GM10266 (cell line): Measurements from ENCODE around the gene RNF125.
"Not testable (repeated sequence)": the region's sequence is repeated elsewhere in the genome, so short reads cannot be mapped to it uniquely, and the experiment has no call there.

ENCODE experiments used
- DNase-seq: peaks from one replicate; pipeline ENCODE4 v3.0.0; 2012; ENCODE audit errors: extremely low spot score
- TF ChIP-seq, protein P1 (sequence below): IDR thresholded peaks from 2 replicates; pipeline ENCODE4 v1.5.1; 2012; ENCODE audit warnings: mild to moderate bottlenecking, low read depth; ENCODE audit not compliant: control insufficient read depth, insufficient read depth; ENCODE audit errors: missing control alignments

Gene RNF125

DNA sequence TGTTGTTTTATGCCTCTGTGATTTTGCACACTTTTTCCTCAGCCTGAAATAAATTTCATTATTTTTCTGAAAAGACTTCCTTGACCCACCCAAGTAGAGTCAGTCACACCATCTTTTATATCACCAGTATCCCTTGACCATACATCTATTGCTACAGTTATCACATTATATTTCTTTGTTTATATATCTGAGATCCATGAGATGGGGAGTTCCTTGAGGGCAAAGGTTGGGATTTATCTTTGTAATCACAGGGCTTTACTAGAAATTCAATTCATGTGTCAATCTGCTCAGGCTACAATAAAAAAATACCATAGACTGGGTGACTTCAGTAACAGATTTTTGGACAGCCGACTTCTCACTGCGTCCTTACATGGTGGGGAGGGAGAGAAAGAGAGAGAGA is 60.2 kb downstream of the RNF125 start:
- TF ChIP-seq, protein P1, sequence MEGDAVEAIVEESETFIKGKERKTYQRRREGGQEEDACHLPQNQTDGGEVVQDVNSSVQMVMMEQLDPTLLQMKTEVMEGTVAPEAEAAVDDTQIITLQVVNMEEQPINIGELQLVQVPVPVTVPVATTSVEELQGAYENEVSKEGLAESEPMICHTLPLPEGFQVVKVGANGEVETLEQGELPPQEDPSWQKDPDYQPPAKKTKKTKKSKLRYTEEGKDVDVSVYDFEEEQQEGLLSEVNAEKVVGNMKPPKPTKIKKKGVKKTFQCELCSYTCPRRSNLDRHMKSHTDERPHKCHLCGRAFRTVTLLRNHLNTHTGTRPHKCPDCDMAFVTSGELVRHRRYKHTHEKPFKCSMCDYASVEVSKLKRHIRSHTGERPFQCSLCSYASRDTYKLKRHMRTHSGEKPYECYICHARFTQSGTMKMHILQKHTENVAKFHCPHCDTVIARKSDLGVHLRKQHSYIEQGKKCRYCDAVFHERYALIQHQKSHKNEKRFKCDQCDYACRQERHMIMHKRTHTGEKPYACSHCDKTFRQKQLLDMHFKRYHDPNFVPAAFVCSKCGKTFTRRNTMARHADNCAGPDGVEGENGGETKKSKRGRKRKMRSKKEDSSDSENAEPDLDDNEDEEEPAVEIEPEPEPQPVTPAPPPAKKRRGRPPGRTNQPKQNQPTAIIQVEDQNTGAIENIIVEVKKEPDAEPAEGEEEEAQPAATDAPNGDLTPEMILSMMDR: no peak
- DNase-seq: no peak

DNA sequence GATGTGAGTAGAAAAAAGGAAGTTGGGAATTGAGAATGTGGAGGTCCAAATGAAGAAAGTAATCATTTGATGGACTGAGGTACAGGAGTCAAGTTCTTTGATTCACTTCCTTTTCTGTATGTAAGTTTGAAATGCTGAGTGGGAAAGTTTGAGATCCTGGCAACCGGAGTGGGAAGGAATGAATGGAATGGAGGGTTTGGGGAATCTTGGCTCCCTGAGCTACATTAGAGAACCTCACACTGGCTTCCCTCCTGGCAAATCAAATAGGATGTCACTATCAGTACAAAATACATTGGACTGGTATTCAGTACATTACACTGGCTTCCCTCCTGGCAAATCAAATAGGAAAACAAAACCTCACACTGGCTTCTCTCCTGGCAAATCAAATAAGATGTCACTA is 63.3 kb downstream of the RNF125 start:
- TF ChIP-seq, protein P1: no peak
- DNase-seq: no peak

DNA sequence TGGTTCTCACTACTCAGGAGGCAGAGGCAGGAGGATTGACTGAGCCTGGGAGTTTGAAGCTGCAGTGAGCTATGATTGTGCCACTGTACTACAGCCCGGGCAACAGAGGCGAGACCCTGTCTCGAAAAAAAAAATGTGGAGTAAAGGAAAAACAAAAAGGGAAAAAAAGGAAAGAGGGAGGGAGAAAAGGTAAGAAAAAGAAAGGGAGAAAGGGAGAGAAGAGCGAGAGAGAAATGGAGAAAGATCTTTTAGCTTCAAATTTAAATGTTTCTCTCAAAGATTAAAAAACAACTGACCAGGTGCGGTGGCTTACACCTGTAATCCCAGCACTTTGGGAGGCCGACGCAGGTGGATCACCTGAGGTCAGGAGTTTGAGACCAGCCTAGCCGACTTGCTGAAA is 65.2 kb downstream of the RNF125 start:
- TF ChIP-seq, protein P1: no peak
- no peak for DNase-seq

DNA sequence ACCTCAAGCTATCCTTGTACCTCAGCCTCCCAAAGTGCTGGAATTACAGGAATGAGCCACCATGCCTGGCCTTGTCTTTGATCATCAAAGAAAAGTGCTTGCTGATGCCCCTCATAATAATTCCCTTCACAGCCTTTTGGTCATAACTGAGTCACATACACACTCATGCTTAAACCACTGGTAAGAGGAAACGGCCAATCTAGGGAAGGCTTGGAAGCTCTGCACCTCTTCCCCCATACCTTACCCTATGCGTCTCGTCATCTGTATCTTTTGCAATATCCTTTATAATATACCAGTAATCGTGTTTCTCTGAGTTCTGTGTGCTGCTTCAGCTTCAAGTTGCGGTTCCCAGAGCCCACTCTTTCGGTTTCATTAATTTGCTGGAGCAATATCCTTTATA is 68.3 kb downstream of the RNF125 start:
- TF ChIP-seq, protein P1: no peak
- no peak for DNase-seq

DNA sequence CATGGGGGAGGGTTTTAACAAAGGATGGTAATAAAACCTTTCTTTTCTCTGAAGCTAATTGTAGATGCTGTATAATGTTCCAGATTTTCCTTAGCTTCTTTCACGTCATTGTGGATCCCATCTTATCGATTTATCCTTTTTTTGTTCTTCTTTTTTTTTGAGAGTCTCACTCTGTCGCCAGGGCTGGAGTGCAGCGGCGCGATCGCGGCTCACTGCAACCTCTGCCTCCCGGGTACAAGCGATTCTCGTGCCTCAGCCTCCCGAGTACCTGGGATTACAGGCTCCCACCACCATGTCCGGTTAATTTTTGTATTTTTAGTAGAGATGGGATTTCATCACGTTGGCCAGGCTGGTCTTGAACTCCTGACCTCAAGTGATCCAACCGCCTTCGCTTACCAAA is 72.2 kb downstream of the RNF125 start:
- not testable (repeated sequence) for DNase-seq

DNA sequence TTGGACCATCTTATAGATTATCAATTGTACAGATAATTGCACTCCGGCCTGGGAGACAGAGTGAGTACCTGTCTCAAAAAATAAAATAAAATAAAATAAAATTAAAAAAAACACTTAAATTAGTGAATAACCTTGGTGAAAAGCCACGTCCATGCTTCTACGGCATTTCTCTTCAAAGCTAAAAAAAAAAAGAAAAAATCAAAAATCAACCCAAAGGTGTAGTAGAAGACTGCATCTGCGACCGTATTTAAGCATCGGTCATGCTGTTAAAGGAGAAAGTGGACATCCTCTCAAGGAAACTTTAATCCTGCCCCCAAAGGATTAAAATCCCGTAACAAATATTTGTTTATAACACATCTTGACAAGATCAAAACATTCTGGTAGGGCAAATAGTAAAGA is 72.7 kb downstream of the RNF125 start:
- no peak for DNase-seq
- TF ChIP-seq, protein P1: no peak

DNA sequence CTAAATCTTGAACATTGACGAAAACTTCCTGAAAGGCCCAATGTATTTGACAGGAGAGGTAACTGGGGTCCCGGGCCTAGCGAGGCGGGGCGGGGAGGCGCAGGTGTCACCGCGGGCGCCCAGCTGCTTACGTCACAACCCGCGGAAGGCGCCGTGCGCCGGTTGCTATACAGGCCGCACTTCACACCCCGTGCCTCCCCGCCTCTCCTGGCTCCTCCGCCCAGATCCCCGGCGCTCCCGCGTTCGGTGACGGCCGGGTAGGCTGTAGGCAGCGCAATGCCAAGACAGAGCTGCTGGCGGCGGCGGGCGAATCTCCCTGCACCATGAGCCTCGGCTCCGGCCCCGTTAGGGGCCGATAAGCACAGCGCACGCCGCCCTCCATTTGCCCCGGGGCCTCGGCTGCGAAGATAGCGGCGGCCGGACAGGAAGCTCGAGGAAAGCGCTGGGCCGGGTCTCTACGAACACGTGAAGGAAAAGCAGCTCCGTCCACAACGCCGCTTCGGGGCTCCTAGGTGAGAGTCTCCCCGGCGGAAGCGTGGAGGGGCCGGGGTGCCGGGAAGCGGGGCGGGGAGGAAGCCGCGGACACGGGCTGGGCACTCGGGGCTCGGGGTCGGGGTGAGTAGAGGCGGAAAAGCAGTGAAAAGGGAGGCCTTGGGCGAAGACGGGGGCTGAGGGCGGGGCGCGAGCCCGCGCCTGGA is 73.2 kb downstream of the RNF125 start, which contains the start of gene RNF138:
Gene RNF138, plus strand, starts transcription at position 151 of the 698 bp plus-strand sequence. CDS start 903 bp downstream, outside the sequence.
- TF ChIP-seq, protein P1: no peak
- DNase-seq: peak; percentile 81
